ENCODE results near the gene UFD1.

UFD1 gene

DNA sequence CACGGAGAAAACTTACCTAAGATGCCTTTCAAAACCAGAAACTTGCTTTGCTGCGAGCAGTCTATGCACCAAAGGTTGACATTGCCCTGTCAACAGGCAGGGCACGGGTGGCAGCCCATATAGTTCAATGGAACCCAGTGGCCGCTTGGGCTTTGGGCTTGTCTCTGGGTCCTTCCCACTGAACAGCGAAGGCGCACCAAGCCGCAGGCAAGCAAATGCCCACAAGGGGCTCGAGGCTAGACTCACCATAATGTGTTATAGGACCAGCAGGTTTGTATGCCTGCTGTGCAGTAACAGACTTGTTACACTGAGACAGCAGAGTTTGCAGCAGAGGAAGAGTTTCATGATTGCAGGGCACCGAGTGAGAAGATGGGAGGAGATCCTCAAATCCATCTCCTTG, 24.9 kb upstream of the UFD1 start:
- no peak overlapping the region for H3K4me3 ChIP-seq (replicated peaks in 1 of 2; ENCODE audit: low read depth in 2 of 2, low read length in 2 of 2)
- no peak for DNase-seq (ENCODE audit: low read depth in 2 of 2)
- peak; percentile 1 for TF ChIP-seq CTCF (IDR thresholded peaks at IDR 0.05; ENCODE audit: low read depth, low read length)

- no peak overlapping the region for H3K4me3 ChIP-seq (replicated peaks in 1 of 2; ENCODE audit: low read depth in 2 of 2, low read length in 2 of 2)
- DNase-seq (ENCODE audit: low read depth in 2 of 2), result no peak
- no peak for TF ChIP-seq CTCF (IDR thresholded peaks at IDR 0.05; ENCODE audit: low read depth, low read length)
Measured at GRCh38 chr22:19503367-19503766, 24.4 kb upstream of the UFD1 start.

GRCh38 chr22:19501897-19502447, 23.0 kb upstream of the UFD1 start:
- TF ChIP-seq CTCF (IDR thresholded peaks at IDR 0.05; ENCODE audit: low read depth, low read length), result no peak
- DNase-seq (ENCODE audit: low read depth in 2 of 2), result no peak

DNA sequence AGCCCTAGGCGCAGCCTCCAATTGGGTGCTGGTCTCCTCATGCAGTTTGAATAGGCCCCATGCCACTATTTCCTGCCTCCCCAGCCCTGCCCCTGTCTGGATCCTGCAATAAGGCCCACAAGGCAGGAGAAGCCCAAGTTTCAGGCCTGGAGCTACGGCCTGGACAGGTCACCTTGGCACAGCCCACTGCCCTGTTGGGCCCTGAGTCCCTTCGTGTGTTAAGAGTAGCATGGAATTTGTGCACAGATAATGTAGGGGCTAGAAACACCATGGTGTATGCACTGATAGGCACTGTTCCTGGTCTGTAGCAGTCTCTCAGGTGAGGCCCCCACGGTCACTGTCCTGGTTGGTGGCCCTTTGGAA, 20.9 kb upstream of the UFD1 start:
- H3K4me3 ChIP-seq (replicated peaks in 1 of 2; ENCODE audit: low read depth in 2 of 2, low read length in 2 of 2), result no peak overlapping the region
- TF ChIP-seq CTCF (IDR thresholded peaks at IDR 0.05; ENCODE audit: low read depth, low read length), result no peak

More at GRCh38 chr22:19501897-19502447, 23.0 kb upstream of the UFD1 start:
- H3K4me3 ChIP-seq (replicated peaks in 1 of 2; ENCODE audit: low read depth in 2 of 2, low read length in 2 of 2), result no peak overlapping the region

GRCh38 chr22:19499236-19499879, 20.4 kb upstream of the UFD1 start:
- no peak overlapping the region for H3K4me3 ChIP-seq (replicated peaks in 1 of 2; ENCODE audit: low read depth in 2 of 2, low read length in 2 of 2)
- no peak for DNase-seq (ENCODE audit: low read depth in 2 of 2)
- TF ChIP-seq CTCF (IDR thresholded peaks at IDR 0.05; ENCODE audit: low read depth, low read length), result no peak

More for the DNA sequence above, 20.9 kb upstream of the UFD1 start:
- DNase-seq (ENCODE audit: low read depth in 2 of 2), result no peak

DNA sequence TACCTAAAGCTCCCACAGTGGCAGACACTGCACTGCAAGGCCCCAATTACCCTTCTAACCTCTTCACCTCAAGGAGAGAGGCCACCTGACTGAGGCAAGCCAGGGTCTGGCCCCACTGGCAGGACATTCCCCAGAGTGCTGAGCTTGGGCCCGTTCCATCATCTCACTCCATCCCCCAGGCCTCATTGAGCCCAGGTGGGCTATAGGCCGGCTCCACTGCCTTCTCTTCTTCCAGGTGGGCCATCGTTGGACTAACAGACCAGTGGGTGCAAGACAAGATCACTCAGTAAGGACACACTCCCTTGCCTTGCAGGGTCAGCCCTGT, 19.8 kb upstream of the UFD1 start:
- no peak for DNase-seq (ENCODE audit: low read depth in 2 of 2)
- H3K4me3 ChIP-seq (replicated peaks in 1 of 2; ENCODE audit: low read depth in 2 of 2, low read length in 2 of 2), result no peak overlapping the region
- TF ChIP-seq CTCF (IDR thresholded peaks at IDR 0.05; ENCODE audit: low read depth, low read length), result no peak
